HL-60 (cell line): Measurements from ENCODE around the gene SEC24B.

Experiments used
- GABPA ChIP-seq: IDR thresholded peaks from 2 replicates; pipeline ENCODE4 v1.6.1; 2012; ENCODE audit warnings: low read depth
- POLR2AphosphoS5 ChIP-seq: IDR thresholded peaks from 2 replicates; pipeline ENCODE4 v1.6.1; 2012; ENCODE audit warnings: low read depth
- SPI1 ChIP-seq: IDR thresholded peaks from 2 replicates; pipeline ENCODE4 v1.6.1; 2012; ENCODE audit warnings: low read depth, mild to moderate bottlenecking, borderline replicate concordance
- TF ChIP-seq, protein P1 (sequence below): IDR thresholded peaks from one replicate; pipeline ENCODE4 v1.5.1; 2011; ENCODE audit warnings: low read length, control low read depth, inconsistent platforms; ENCODE audit not compliant: insufficient read depth
- TF ChIP-seq, protein P2 (sequence below): IDR thresholded peaks from 2 replicates; pipeline ENCODE4 v1.6.1; 2012; ENCODE audit warnings: low read depth; ENCODE audit not compliant: insufficient replicate concordance

DNA sequence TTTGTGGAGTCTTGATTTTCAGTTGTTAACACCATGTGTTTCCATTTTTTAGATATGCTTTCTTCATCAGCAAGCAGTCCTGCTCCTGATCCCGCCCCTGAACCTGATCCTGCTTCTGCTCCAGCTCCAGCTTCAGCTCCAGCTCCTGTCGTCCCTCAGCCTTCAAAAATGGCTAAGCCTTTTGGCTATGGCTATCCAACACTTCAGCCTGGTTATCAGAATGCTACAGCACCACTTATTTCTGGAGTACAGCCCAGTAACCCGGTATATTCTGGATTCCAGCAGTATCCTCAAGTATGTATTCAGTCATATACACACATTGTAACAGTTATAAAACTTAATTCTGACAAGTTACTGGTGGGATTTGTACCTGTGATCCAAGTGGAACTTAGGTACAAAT is 60.9 kb downstream of the SEC24B start:
- TF ChIP-seq, protein P1, sequence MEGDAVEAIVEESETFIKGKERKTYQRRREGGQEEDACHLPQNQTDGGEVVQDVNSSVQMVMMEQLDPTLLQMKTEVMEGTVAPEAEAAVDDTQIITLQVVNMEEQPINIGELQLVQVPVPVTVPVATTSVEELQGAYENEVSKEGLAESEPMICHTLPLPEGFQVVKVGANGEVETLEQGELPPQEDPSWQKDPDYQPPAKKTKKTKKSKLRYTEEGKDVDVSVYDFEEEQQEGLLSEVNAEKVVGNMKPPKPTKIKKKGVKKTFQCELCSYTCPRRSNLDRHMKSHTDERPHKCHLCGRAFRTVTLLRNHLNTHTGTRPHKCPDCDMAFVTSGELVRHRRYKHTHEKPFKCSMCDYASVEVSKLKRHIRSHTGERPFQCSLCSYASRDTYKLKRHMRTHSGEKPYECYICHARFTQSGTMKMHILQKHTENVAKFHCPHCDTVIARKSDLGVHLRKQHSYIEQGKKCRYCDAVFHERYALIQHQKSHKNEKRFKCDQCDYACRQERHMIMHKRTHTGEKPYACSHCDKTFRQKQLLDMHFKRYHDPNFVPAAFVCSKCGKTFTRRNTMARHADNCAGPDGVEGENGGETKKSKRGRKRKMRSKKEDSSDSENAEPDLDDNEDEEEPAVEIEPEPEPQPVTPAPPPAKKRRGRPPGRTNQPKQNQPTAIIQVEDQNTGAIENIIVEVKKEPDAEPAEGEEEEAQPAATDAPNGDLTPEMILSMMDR: no peak
- no peak for TF ChIP-seq POLR2AphosphoS5
- TF ChIP-seq, protein P2, sequence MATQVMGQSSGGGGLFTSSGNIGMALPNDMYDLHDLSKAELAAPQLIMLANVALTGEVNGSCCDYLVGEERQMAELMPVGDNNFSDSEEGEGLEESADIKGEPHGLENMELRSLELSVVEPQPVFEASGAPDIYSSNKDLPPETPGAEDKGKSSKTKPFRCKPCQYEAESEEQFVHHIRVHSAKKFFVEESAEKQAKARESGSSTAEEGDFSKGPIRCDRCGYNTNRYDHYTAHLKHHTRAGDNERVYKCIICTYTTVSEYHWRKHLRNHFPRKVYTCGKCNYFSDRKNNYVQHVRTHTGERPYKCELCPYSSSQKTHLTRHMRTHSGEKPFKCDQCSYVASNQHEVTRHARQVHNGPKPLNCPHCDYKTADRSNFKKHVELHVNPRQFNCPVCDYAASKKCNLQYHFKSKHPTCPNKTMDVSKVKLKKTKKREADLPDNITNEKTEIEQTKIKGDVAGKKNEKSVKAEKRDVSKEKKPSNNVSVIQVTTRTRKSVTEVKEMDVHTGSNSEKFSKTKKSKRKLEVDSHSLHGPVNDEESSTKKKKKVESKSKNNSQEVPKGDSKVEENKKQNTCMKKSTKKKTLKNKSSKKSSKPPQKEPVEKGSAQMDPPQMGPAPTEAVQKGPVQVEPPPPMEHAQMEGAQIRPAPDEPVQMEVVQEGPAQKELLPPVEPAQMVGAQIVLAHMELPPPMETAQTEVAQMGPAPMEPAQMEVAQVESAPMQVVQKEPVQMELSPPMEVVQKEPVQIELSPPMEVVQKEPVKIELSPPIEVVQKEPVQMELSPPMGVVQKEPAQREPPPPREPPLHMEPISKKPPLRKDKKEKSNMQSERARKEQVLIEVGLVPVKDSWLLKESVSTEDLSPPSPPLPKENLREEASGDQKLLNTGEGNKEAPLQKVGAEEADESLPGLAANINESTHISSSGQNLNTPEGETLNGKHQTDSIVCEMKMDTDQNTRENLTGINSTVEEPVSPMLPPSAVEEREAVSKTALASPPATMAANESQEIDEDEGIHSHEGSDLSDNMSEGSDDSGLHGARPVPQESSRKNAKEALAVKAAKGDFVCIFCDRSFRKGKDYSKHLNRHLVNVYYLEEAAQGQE: no peak
- TF ChIP-seq GABPA: no peak
- TF ChIP-seq SPI1: no peak
